Epithelial cell of proximal tubule (primary cell): ENCODE measurements around the gene MTFR1L. TPM values are rescaled to one million over a fixed set of nuclear protein-coding genes. Genes with fewer than 3 reads are reported as not detected.

Experiments
- DNase-seq: peaks from one replicate; pipeline ENCODE4 v3.0.0-alpha.2; 2011; ENCODE audit warnings: low read depth
- H3K4me3 ChIP-seq: 2 replicates; pipeline ENCODE4 v1.5.1; 2011; ENCODE audit warnings: low read depth, mild to moderate bottlenecking, low read length
- total RNA-seq: library from RNA; depleted of rRNA; stranded (reverse); fragments of >200 nt; gene quantifications from 2 replicates; pipeline ENCODE4 v1.2.3, GENCODE V29; 2015
- TF ChIP-seq, protein P1 (sequence below): conservative IDR thresholded peaks from 2 replicates; pipeline ENCODE4 v1.5.1; 2012; ENCODE audit warnings: low read depth, mild to moderate bottlenecking, low read length

Gene MTFR1L
- total RNA-seq, 1 donor from 2014 or later: 21.6 TPM

DNA sequence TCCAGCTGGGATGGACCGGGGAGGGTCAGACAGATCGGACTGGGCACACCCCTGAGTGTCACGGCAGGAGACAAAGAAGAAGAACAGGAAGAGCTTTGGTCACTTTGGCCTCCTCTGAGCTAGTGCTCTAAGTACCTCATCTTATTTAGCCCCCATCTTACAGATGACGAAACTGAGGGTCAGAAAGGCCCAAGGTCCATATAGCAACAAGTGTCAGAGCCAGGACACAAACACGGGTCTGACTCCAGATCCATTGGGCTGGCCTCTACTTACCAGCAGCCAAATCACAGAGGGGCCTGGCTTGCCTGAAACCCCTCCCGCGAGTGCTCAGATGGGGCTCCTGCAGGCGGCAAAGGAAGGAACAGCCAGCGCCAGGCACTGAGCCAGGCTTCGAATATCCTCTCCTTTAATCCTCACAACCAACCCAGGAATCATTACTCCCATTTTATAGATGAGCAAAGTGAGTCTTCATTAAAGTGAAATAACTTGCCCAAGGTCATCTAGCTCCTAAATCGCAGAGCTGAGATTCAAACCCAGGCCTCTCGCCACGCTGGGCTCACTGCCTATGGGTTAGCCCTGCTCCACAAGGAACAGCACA, 45.4 kb upstream of the MTFR1L start:
- H3K4me3 ChIP-seq: no peak overlapping the region
- TF ChIP-seq, protein P1, sequence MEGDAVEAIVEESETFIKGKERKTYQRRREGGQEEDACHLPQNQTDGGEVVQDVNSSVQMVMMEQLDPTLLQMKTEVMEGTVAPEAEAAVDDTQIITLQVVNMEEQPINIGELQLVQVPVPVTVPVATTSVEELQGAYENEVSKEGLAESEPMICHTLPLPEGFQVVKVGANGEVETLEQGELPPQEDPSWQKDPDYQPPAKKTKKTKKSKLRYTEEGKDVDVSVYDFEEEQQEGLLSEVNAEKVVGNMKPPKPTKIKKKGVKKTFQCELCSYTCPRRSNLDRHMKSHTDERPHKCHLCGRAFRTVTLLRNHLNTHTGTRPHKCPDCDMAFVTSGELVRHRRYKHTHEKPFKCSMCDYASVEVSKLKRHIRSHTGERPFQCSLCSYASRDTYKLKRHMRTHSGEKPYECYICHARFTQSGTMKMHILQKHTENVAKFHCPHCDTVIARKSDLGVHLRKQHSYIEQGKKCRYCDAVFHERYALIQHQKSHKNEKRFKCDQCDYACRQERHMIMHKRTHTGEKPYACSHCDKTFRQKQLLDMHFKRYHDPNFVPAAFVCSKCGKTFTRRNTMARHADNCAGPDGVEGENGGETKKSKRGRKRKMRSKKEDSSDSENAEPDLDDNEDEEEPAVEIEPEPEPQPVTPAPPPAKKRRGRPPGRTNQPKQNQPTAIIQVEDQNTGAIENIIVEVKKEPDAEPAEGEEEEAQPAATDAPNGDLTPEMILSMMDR: no peak

DNA sequence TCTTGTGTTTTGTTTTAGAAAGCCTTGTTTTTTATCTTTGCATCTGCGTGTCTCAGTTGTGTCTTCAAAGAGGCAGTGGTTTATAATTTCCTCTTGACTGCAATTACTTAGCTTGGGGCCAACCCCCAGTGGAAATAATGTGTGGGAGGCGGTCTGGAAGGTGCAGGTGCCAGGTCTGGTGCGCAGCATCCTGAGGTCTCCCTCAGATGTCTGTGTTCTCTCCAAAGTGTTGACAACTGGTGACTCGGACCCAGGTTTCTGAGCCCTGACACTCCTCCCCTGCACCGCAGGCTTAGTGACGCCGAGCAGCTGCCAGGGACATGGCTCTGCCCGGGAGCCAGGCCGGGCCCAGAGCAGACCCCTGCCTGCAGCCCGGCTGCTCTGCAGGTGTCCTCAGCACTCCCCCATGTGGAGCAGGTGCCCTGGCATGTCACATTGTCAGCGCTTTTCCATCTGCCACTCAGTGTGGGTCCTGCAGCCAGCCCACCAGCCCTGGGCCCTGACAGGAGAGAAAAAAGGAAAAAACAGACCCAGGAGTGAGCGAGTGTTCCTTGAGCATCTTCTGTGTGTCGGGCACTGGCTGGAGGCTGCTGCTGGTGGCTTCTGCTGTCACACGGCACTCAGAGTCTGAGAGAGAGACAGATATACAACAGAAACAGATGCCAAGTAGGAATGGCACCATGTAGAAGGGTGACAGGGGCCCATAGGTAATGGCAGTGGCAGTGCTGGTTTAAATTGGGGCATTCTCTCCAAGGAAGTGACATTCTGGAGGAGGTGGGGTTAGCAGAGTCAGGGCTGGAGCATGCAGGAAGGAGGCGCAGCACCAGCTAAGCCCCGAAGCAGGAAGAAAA, 44.6 kb upstream of the MTFR1L start:
- no peak for DNase-seq
- TF ChIP-seq, protein P1: no peak
- no peak overlapping the region for H3K4me3 ChIP-seq

More for the DNA sequence above, 45.4 kb upstream of the MTFR1L start:
- DNase-seq: no peak

DNA sequence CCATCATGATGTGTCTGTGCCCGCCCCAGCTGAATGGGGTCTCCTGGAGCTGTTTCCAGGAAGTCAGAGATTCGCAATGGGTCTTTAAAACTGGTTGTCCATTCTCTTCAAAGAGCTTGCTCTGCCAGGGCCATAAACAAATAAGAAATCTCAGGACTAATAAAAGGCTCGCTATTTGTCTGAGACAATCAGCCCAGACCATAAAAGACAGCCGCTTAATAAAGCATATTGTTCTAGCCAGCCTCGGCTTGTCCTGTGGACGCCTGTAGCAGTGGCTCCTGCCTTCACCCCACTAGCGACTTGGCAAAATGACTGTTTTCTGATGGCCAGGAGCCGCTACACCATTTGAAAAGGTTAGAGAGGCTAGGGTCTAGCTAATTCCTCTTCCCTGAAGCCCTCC, 40.4 kb upstream of the MTFR1L start:
- no peak for DNase-seq
- H3K4me3 ChIP-seq: no peak overlapping the region
- TF ChIP-seq, protein P1: no peak

DNA sequence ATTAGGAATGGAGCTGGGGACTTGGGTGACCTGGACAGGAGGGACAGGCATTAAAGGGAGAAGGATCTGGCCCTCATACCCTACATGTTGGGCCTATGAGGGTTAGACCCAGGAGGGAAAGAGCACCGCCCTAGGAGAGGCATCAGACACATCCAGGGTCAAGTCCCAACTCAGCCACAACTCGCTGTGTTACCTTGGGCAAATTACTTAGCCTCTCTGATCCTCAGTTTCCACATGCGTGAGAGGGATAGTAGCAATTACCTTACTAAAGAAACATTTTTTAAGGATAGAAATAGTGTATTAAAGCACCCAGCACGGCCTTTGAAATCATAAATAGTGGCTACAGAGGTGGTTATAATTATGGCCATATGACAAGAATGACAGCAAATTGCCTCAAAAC, 39.9 kb upstream of the MTFR1L start:
- DNase-seq: no peak
- TF ChIP-seq, protein P1: no peak
- H3K4me3 ChIP-seq: no peak overlapping the region

DNA sequence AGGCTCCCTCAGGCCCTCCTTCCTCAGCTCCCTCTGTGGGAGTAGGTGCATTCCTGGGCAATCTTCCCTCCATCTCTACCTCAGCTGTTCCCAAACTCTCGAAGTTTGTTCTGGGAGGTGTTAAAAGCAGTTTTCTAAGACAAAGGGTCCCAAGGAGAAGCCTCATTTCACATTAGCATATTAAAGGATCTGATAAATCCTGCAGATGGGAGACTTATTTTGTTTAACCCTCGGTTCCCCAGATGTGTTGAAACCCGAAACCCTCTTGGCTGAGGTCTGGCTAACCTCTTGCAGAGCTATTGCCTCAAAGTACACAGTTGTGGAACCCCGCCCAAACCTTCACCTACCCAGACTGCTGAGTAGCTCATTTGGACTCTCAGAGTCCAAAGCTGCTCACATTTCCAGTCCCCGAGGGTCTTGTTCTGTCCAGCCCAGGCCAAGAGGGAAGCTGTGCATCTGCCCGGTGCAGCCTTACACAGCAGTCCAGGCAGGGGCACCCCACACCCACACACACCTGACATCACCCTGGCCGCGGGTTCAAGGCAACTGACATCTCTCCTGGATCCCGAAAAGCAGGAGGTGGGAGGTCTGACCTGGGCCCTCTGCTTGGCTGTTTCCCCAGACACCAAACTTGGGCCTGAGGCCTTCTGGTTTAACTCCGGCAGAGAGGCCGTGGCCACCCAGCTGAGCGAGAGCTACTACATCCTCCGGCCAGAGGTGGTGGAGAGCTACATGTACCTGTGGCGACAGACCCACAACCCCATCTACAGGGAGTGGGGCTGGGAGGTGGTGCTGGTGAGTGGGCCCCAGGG, 39.2 kb upstream of the MTFR1L start:
- TF ChIP-seq, protein P1: no peak
- no peak for DNase-seq
- no peak overlapping the region for H3K4me3 ChIP-seq

DNA sequence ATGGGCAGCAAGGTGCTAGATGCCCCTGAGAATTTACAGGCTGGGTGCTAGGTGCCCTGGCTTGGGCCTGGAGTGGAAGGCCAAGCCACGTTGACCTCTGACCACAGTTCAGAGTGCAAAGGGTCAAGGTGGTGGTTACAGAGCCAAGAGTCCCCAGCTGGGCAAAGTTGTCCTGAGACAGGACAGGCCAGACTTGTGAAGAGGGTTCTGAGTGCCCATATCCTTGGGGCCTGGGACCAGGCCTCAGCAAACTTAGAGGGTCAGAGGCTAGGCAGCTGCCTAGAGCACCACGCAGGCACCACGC, 38.7 kb upstream of the MTFR1L start:
- TF ChIP-seq, protein P1: no peak
- no peak overlapping the region for H3K4me3 ChIP-seq
- DNase-seq: no peak
